Measurements from ENCODE around the gene ZNF324. TPM values are rescaled to one million over a fixed set of nuclear protein-coding genes. Genes with fewer than 3 reads are reported as not detected.
A peak's percentile ranks its signal among the peaks of the same experiment; 100 is the strongest.

The ZNF324 gene
- total and polyA plus RNA-seq, 4 donors, result 2.3 to 8.4 (median 5.5) TPM

DNA sequence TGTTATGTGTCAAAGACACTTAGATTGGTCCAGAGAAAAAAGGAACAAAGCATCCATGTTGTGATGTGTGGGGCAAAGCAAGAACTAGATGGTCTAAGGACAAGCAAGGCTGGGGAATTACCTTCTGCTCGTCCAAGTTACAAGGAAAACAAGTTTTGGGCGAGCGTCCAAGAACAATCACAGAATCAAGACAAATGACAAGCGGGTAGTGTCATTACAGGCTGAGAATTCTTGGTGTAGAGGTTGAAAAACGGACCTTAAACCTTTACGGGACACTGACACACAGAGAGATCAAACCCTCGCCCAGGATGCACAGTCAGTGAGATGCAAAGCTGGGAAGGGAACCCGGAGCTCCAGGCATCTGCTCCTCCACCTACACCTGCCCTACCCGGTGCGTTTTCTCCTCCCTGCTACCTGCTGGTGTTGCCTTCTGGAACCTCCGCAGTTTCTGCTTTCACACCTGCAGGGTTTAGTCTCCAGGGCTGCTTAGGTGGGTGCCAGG lies 16.0 kb upstream of the ZNF324 start:
- H3K36me3 ChIP-seq (ENCODE audit: control insufficient read depth in 4 of 4, insufficient read depth in 3 of 4, low read depth in 1 of 4, low read length in 3 of 4), result peaks cover 0 to 12% (median 4%) of the 10 kb centered on the region in 4 donors
- TF ChIP-seq RAD21 (IDR thresholded peaks at IDR 0.05), result no peak
- WGBS, result 5% methylated on average over 11 of the region's 11 CpGs
- no peak overlapping the region for H3K27ac ChIP-seq (ENCODE audit: low read depth in 1 of 2, low read length in 2 of 2)
- no peaks in the 10 kb centered on the region for H3K27me3 ChIP-seq (ENCODE audit: control insufficient read depth in 4 of 4, insufficient read depth in 4 of 4, low read length in 3 of 4)
- H3K9me3 ChIP-seq (ENCODE audit: control insufficient read depth in 4 of 4, low read length in 3 of 4), result peaks cover 0 to 2% (median 0%) of the 10 kb centered on the region in 4 donors
- no peak overlapping the region for H3K9ac ChIP-seq (ENCODE audit: low read depth in 1 of 2, low read length in 2 of 2)
- peaks cover 0 to 16% (median 8%) of the 10 kb centered on the region in 4 donors for H3K4me1 ChIP-seq (ENCODE audit: control insufficient read depth in 4 of 4, insufficient read depth in 4 of 4, low read length in 3 of 4)
- H3K4me3 ChIP-seq (ENCODE audit: low read depth in 1 of 3, low read length in 3 of 3), result peak overlapping the region; percentile 9 to 91 (median 80)
- no peak for DNase-seq (ENCODE audit: low spot score)

- TF ChIP-seq GABPA (IDR thresholded peaks at IDR 0.05 in 1 of 2, conservative IDR thresholded peaks at IDR 0.05 in 1 of 2) (peak; percentile 67 to 93), RXRA (IDR thresholded peaks at IDR 0.05) (no peak), RAD21 (IDR thresholded peaks at IDR 0.05) (peak in 1 of 2 donors; percentile 29), FOXA2 (IDR thresholded peaks at IDR 0.05) (no peak), SP1 (IDR thresholded peaks at IDR 0.05) (peak; percentile 41), HNF4G (IDR thresholded peaks at IDR 0.05) (no peak), ATF3 (IDR thresholded peaks at IDR 0.05) (no peak), YY1 (IDR thresholded peaks at IDR 0.05) (peak; percentile 88), FOXA1 (IDR thresholded peaks at IDR 0.05) (no peak), CTCF (IDR thresholded peaks at IDR 0.05; ENCODE audit: low read depth, low read length, missing input control) (no peak)
- TF ChIP-seq, protein P1, sequence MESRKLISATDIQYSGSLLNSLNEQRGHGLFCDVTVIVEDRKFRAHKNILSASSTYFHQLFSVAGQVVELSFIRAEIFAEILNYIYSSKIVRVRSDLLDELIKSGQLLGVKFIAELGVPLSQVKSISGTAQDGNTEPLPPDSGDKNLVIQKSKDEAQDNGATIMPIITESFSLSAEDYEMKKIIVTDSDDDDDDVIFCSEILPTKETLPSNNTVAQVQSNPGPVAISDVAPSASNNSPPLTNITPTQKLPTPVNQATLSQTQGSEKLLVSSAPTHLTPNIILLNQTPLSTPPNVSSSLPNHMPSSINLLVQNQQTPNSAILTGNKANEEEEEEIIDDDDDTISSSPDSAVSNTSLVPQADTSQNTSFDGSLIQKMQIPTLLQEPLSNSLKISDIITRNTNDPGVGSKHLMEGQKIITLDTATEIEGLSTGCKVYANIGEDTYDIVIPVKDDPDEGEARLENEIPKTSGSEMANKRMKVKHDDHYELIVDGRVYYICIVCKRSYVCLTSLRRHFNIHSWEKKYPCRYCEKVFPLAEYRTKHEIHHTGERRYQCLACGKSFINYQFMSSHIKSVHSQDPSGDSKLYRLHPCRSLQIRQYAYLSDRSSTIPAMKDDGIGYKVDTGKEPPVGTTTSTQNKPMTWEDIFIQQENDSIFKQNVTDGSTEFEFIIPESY (IDR thresholded peaks at IDR 0.05), result no peak
- Histone ChIP-seq H3K27me3 (ENCODE audit: control insufficient read depth in 4 of 4, insufficient read depth in 4 of 4, low read length in 3 of 4) (no peaks in the 10 kb centered on the region), H3K9ac (ENCODE audit: low read depth in 1 of 2, low read length in 2 of 2) (peak within 1 kb of the TSS in 1 of 2 donors; percentile 29), H3K27ac (ENCODE audit: low read depth in 1 of 2, low read length in 2 of 2) (peak within 1 kb of the TSS; percentile 43 to 55), H3K4me1 (ENCODE audit: control insufficient read depth in 4 of 4, insufficient read depth in 4 of 4, low read length in 3 of 4) (peaks cover 0 to 16% (median 8%) of the 10 kb centered on the region in 4 donors), H3K36me3 (ENCODE audit: control insufficient read depth in 4 of 4, insufficient read depth in 3 of 4, low read depth in 1 of 4, low read length in 3 of 4) (peaks cover 3 to 17% (median 5%) of the 10 kb centered on the region in 4 donors), H3K4me3 (ENCODE audit: low read depth in 1 of 3, low read length in 3 of 3) (peak within 1 kb of the TSS; percentile 74 to 91 (median 80)), H3K9me3 (ENCODE audit: control insufficient read depth in 4 of 4, low read length in 3 of 4) (no peaks in the 10 kb centered on the region)
- under 1% methylated on average over 79 of the region's 79 CpGs for WGBS
- DNase-seq (ENCODE audit: low spot score), result peak; percentile 95
These were observed 15.3 kb upstream of the ZNF324 start, which contains the start of gene ZNF324B for GRCh38 chr19:58451358-58452101. Gene ZNF324B (plus strand): TSS chr19:58451622. CDS start chr19:58453702, 2,080 bp downstream.

DNA sequence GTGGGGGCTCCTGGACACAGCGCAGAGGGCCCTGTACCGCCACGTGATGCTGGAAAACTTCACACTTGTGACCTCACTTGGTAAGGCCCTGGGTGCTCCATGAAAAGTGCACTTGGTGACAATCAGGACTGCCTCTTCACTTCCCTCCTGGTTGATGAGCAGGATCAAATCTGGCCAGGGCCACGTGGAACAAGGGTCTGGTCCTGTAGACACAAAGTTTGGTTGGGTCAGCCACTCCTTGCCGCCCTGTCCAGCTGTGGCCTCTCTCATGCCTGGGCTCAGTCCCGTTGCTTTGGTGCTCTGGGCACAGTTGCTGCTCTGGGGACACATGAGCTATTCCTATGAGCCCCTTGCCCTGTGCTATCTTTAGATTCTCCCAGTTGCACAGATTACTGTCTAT lies 13.1 kb upstream of the ZNF324 start:
- 98% methylated on average over 6 of the region's 6 CpGs for WGBS
- no peak overlapping the region for H3K4me3 ChIP-seq (ENCODE audit: low read depth in 1 of 3, low read length in 3 of 3)
- H3K27ac ChIP-seq (ENCODE audit: low read depth in 1 of 2, low read length in 2 of 2), result no peak overlapping the region
- no peak overlapping the region for H3K9ac ChIP-seq (ENCODE audit: low read depth in 1 of 2, low read length in 2 of 2)
- H3K36me3 ChIP-seq (ENCODE audit: control insufficient read depth in 4 of 4, insufficient read depth in 3 of 4, low read depth in 1 of 4, low read length in 3 of 4), result peaks cover 4 to 24% (median 10%) of the 10 kb centered on the region in 4 donors
- no peaks in the 10 kb centered on the region for H3K9me3 ChIP-seq (ENCODE audit: control insufficient read depth in 4 of 4, low read length in 3 of 4)
- H3K4me1 ChIP-seq (ENCODE audit: control insufficient read depth in 4 of 4, insufficient read depth in 4 of 4, low read length in 3 of 4), result peaks cover 0 to 16% (median 8%) of the 10 kb centered on the region in 4 donors
- no peaks in the 10 kb centered on the region for H3K27me3 ChIP-seq (ENCODE audit: control insufficient read depth in 4 of 4, insufficient read depth in 4 of 4, low read length in 3 of 4)
- DNase-seq (ENCODE audit: low spot score), result no peak
- TF ChIP-seq MAX (IDR thresholded peaks at IDR 0.05) (no peak), YY1 (IDR thresholded peaks at IDR 0.05) (no peak), HNF4G (IDR thresholded peaks at IDR 0.05) (no peak), SP1 (IDR thresholded peaks at IDR 0.05) (no peak), GABPA (IDR thresholded peaks at IDR 0.05 in 1 of 2, conservative IDR thresholded peaks at IDR 0.05 in 1 of 2) (no peak), CTCF (IDR thresholded peaks at IDR 0.05; ENCODE audit: low read depth, low read length, missing input control) (no peak), JUND (IDR thresholded peaks at IDR 0.05) (no peak), RAD21 (IDR thresholded peaks at IDR 0.05) (no peak), FOXA2 (IDR thresholded peaks at IDR 0.05) (no peak), FOXA1 (IDR thresholded peaks at IDR 0.05) (no peak)
- TF ChIP-seq, protein P2, sequence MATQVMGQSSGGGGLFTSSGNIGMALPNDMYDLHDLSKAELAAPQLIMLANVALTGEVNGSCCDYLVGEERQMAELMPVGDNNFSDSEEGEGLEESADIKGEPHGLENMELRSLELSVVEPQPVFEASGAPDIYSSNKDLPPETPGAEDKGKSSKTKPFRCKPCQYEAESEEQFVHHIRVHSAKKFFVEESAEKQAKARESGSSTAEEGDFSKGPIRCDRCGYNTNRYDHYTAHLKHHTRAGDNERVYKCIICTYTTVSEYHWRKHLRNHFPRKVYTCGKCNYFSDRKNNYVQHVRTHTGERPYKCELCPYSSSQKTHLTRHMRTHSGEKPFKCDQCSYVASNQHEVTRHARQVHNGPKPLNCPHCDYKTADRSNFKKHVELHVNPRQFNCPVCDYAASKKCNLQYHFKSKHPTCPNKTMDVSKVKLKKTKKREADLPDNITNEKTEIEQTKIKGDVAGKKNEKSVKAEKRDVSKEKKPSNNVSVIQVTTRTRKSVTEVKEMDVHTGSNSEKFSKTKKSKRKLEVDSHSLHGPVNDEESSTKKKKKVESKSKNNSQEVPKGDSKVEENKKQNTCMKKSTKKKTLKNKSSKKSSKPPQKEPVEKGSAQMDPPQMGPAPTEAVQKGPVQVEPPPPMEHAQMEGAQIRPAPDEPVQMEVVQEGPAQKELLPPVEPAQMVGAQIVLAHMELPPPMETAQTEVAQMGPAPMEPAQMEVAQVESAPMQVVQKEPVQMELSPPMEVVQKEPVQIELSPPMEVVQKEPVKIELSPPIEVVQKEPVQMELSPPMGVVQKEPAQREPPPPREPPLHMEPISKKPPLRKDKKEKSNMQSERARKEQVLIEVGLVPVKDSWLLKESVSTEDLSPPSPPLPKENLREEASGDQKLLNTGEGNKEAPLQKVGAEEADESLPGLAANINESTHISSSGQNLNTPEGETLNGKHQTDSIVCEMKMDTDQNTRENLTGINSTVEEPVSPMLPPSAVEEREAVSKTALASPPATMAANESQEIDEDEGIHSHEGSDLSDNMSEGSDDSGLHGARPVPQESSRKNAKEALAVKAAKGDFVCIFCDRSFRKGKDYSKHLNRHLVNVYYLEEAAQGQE (IDR thresholded peaks at IDR 0.05), result no peak

Measured in liver (tissue), 9 donors.